Liver (tissue), 9 donors: ENCODE results near the gene NLGN1. TPM values are rescaled to one million over a fixed set of nuclear protein-coding genes. Genes with fewer than 3 reads are reported as not detected.

ENCODE experiments used
- DNase-seq: peaks from one replicate; pipeline ENCODE4 v3.0.0-alpha.2; 2017; ENCODE audit warnings: low spot score
- H3K27ac ChIP-seq, 2 donors: one replicate each; pipeline ENCODE4 v1.7.0; 2013; ENCODE audit warnings: inconsistent platforms in 2 of 2, low read length in 2 of 2, control low read depth in 1 of 2, low read depth in 1 of 2, mild to moderate bottlenecking in 1 of 2
- H3K27me3 ChIP-seq, 4 donors: one replicate each; pipeline versions ENCODE4 v1.6.1 to v1.7.0; 2013; ENCODE audit warnings: low read length in 3 of 4, inconsistent platforms in 1 of 4, mild to moderate bottlenecking in 1 of 4, moderate library complexity in 1 of 4; ENCODE audit not compliant: control insufficient read depth in 4 of 4, insufficient read depth in 4 of 4
- H3K36me3 ChIP-seq, 4 donors: one replicate each; pipeline versions ENCODE4 v1.6.1 to v1.7.0; 2013; ENCODE audit warnings: low read length in 3 of 4, mild to moderate bottlenecking in 3 of 4, low read depth in 1 of 4, moderate library complexity in 1 of 4; ENCODE audit not compliant: control insufficient read depth in 4 of 4, insufficient read depth in 3 of 4
- H3K4me1 ChIP-seq, 4 donors: one replicate each; pipeline versions ENCODE4 v1.6.1 to v1.7.0; 2013; ENCODE audit warnings: low read length in 3 of 4, mild to moderate bottlenecking in 3 of 4, moderate library complexity in 1 of 4; ENCODE audit not compliant: control insufficient read depth in 4 of 4, insufficient read depth in 4 of 4
- H3K4me3 ChIP-seq, 3 donors: one replicate each; pipeline versions ENCODE4 v1.6.1 to v1.7.0; 2013; ENCODE audit warnings: low read length in 3 of 3, control low read depth in 1 of 3, low read depth in 1 of 3, mild to moderate bottlenecking in 1 of 3
- H3K9ac ChIP-seq, 2 donors: one replicate each; pipeline ENCODE4 v1.7.0; 2013; ENCODE audit warnings: low read length in 2 of 2, mild to moderate bottlenecking in 2 of 2, moderate library complexity in 2 of 2, control low read depth in 1 of 2, low read depth in 1 of 2
- H3K9me3 ChIP-seq, 4 donors: one replicate each; pipeline versions ENCODE4 v1.6.1 to v1.7.0; 2013; ENCODE audit warnings: low read length in 3 of 4; ENCODE audit not compliant: control insufficient read depth in 4 of 4
- CTCF ChIP-seq: fragments of 150-350 bp; IDR thresholded peaks from 2 replicates; pipeline ENCODE4 v1.5.1; 2017; ENCODE audit warnings: improper control_type of control experiment, low read depth, low read length; ENCODE audit not compliant: missing input control
- FOXA1 ChIP-seq: IDR thresholded peaks from 2 replicates; pipeline ENCODE4 v1.6.1; 2016; ENCODE audit warnings: antibody characterized with exemption
- FOXA2 ChIP-seq: IDR thresholded peaks from 2 replicates; pipeline ENCODE4 v1.6.1; 2016; ENCODE audit warnings: antibody characterized with exemption
- GABPA ChIP-seq, 2 donors: IDR thresholded peaks in 1 of 2; conservative IDR thresholded peaks in 1 of 2; 2 replicates each; pipeline ENCODE4 v1.6.1; 2016; ENCODE audit warnings: antibody characterized with exemption in 2 of 2, mild to moderate bottlenecking in 1 of 2, moderate library complexity in 1 of 2
- HNF4A ChIP-seq, 2 donors: conservative IDR thresholded peaks; 2 replicates each; pipeline ENCODE4 v1.6.1; 2016; ENCODE audit warnings: antibody characterized with exemption in 2 of 2, mild to moderate bottlenecking in 2 of 2
- HNF4G ChIP-seq: IDR thresholded peaks from 2 replicates; pipeline ENCODE4 v1.6.1; 2016; ENCODE audit warnings: antibody characterized with exemption
- JUND ChIP-seq, 2 donors: IDR thresholded peaks; 2 replicates each; pipeline ENCODE4 v1.6.1; 2016; ENCODE audit warnings: antibody characterized with exemption in 2 of 2
- NR2F2 ChIP-seq: IDR thresholded peaks from 2 replicates; pipeline ENCODE4 v1.6.1; 2016; ENCODE audit warnings: antibody characterized with exemption
- RAD21 ChIP-seq, 2 donors: IDR thresholded peaks; 2 replicates each; pipeline ENCODE4 v1.6.1; 2016; ENCODE audit warnings: antibody characterized with exemption in 2 of 2, mild to moderate bottlenecking in 2 of 2
- RXRA ChIP-seq, 2 donors: IDR thresholded peaks; 2 replicates each; pipeline ENCODE4 v1.6.1; 2017 to 2018; ENCODE audit warnings: antibody characterized with exemption in 2 of 2, mild to moderate bottlenecking in 1 of 2
- YY1 ChIP-seq: IDR thresholded peaks from 2 replicates; pipeline ENCODE4 v1.6.1; 2016; ENCODE audit warnings: antibody characterized with exemption, mild to moderate bottlenecking
- WGBS: extraction: QIAGEN DNeasy Blood & Tissue Kit; methylation state at CpG from one replicate; pipeline ENCODE4 v1.1.7; 2013; 5-methylcytosine and 5-hydroxymethylcytosine counted together
- polyA plus RNA-seq, 2 donors: library from polyadenylated mRNA; stranded (reverse) in 1 of 2; unstranded in 1 of 2; fragments of 200-250 nt in 1 of 2; fragments of >200 nt in 1 of 2; fragmentation: Nextera tagmentation in 1 of 2; extraction: Ambion mirVana in 1 of 2; gene quantifications; one replicate each; pipeline versions ENCODE4 v1.2.1 to v1.2.3, GENCODE V29; 2013 to 2015
- total RNA-seq, 2 donors: library from RNA; depleted of rRNA; stranded (reverse); fragments of >200 nt; gene quantifications; one replicate each; pipeline ENCODE4 v1.2.3, GENCODE V29; 2014
- TF ChIP-seq, protein P1 (sequence below): IDR thresholded peaks from 2 replicates; pipeline ENCODE4 v1.6.1; 2016; ENCODE audit warnings: antibody characterized with exemption
- TF ChIP-seq, protein P2 (sequence below): IDR thresholded peaks from 2 replicates; pipeline ENCODE4 v1.6.1; 2016; ENCODE audit warnings: antibody characterized with exemption
- TF ChIP-seq, protein P3 (sequence below): IDR thresholded peaks from 2 replicates; pipeline ENCODE4 v1.6.1; 2016; ENCODE audit warnings: antibody characterized with exemption
- donor health status: healthy.
- donor health status: healthy.
- donor health status: healthy.
- donor health status: healthy.
- donor health status: healthy.

Gene NLGN1
- total and polyA plus RNA-seq, 4 donors: 0.02 to 0.67 (median 0.37) TPM; not detected in 1

GRCh38 chr3:174016186-174016585 lies 618.6 kb downstream of the NLGN1 start:
- Histone ChIP-seq H3K4me1 (no peaks in the 10 kb centered on the region), H3K9ac (no peak overlapping the region), H3K27ac (no peak overlapping the region), H3K4me3 (no peak overlapping the region), H3K9me3 (no peaks in the 10 kb centered on the region), H3K36me3 (no peaks in the 10 kb centered on the region), H3K27me3 (peaks cover 0 to 5% (median 0%) of the 10 kb centered on the region in 4 donors)
- TF ChIP-seq NR2F2: no peak
- TF ChIP-seq, protein P1, sequence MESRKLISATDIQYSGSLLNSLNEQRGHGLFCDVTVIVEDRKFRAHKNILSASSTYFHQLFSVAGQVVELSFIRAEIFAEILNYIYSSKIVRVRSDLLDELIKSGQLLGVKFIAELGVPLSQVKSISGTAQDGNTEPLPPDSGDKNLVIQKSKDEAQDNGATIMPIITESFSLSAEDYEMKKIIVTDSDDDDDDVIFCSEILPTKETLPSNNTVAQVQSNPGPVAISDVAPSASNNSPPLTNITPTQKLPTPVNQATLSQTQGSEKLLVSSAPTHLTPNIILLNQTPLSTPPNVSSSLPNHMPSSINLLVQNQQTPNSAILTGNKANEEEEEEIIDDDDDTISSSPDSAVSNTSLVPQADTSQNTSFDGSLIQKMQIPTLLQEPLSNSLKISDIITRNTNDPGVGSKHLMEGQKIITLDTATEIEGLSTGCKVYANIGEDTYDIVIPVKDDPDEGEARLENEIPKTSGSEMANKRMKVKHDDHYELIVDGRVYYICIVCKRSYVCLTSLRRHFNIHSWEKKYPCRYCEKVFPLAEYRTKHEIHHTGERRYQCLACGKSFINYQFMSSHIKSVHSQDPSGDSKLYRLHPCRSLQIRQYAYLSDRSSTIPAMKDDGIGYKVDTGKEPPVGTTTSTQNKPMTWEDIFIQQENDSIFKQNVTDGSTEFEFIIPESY: no peak
- no peak for TF ChIP-seq RXRA (IDR thresholded peaks at IDR 0.05)
- 68% methylated on average over 4 of the region's 4 CpGs for WGBS
- no peak for DNase-seq

DNA sequence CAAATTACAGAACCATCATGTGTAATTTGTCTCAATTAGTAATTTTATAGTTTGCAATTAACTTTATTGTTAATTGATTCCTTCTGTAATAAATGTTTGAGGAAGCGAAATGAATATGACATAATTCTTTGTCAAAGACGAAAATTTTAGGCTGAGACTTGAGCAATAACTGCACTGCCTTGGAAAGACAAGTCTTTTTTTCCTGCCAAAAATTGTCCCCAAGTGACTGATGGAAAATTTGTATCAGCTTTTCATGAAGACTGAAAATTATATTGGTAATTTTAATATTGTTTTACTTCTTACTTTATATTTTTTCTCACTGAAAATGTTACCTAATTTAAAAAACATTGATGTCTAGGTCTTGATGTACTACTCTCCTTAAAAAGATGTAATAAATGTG lies 622.6 kb downstream of the NLGN1 start:
- TF ChIP-seq, protein P2, sequence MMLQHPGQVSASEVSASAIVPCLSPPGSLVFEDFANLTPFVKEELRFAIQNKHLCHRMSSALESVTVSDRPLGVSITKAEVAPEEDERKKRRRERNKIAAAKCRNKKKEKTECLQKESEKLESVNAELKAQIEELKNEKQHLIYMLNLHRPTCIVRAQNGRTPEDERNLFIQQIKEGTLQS: no peak
- no peak for TF ChIP-seq FOXA2
- TF ChIP-seq FOXA1: no peak
- TF ChIP-seq, protein P1: no peak
- no peak for TF ChIP-seq GABPA (IDR thresholded peaks at IDR 0.05 in 1 of 2, conservative IDR thresholded peaks at IDR 0.05 in 1 of 2)
- TF ChIP-seq RXRA (IDR thresholded peaks at IDR 0.05): no peak

GRCh38 chr3:174023421-174023820 lies 625.9 kb downstream of the NLGN1 start:
- Histone ChIP-seq H3K36me3 (no peaks in the 10 kb centered on the region), H3K27ac (no peak overlapping the region), H3K9ac (no peak overlapping the region), H3K9me3 (no peaks in the 10 kb centered on the region), H3K4me3 (no peak overlapping the region), H3K4me1 (no peaks in the 10 kb centered on the region), H3K27me3 (no peaks in the 10 kb centered on the region)
- WGBS: 61% methylated on average over 4 of the region's 4 CpGs
- DNase-seq: no peak
- TF ChIP-seq, protein P3, sequence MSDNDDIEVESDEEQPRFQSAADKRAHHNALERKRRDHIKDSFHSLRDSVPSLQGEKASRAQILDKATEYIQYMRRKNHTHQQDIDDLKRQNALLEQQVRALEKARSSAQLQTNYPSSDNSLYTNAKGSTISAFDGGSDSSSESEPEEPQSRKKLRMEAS: no peak
- TF ChIP-seq FOXA1 (no peak), HNF4A (conservative IDR thresholded peaks at IDR 0.05) (no peak), GABPA (IDR thresholded peaks at IDR 0.05 in 1 of 2, conservative IDR thresholded peaks at IDR 0.05 in 1 of 2) (no peak), YY1 (no peak), CTCF (no peak), JUND (IDR thresholded peaks at IDR 0.05) (no peak), HNF4G (no peak), FOXA2 (no peak), RAD21 (IDR thresholded peaks at IDR 0.05) (no peak), RXRA (IDR thresholded peaks at IDR 0.05) (no peak), NR2F2 (no peak)
- TF ChIP-seq, protein P2: no peak
- TF ChIP-seq, protein P1: no peak

More for the DNA sequence above, 622.6 kb downstream of the NLGN1 start:
- Histone ChIP-seq H3K27ac (no peak overlapping the region), H3K36me3 (no peaks in the 10 kb centered on the region), H3K9me3 (no peaks in the 10 kb centered on the region), H3K4me3 (no peak overlapping the region), H3K27me3 (no peaks in the 10 kb centered on the region), H3K9ac (no peak overlapping the region), H3K4me1 (no peaks in the 10 kb centered on the region)
- WGBS: 68% methylated on average over 2 of the region's 2 CpGs
- DNase-seq: no peak
